Embryonic facial prominence (tissue), 1 donor: ENCODE measurements around the gene SLC35A3.
"Not testable (repeated sequence)": the region's sequence is repeated elsewhere in the genome, so short reads cannot be mapped to it uniquely, and the experiment has no call there.

Experiments used
- DNase-seq: peaks from one replicate; pipeline ENCODE4 v3.0.0-alpha.2; 2016; ENCODE audit errors: extremely low spot score

SLC35A3 gene

DNA sequence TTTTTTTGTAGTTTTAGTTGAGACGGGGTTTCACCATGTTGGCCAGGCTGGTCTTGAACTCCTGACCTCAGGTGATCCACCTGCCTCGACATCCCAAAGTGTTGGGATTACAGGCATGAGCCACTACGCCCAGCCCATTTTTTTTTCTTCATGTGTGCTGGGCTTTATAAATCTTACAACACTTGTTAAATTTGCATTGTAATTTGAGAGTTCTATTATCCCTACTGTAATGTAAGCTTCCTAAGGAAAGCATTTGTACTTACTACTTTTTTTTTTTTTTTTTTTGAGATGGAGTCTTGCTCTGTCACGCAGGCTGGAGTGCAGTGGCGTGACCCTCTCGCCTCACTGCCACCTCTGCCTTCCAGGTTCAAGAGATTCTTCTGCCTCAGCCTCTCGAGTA is 2.3 kb downstream of the SLC35A3 start:
- not testable (repeated sequence) for DNase-seq

DNA sequence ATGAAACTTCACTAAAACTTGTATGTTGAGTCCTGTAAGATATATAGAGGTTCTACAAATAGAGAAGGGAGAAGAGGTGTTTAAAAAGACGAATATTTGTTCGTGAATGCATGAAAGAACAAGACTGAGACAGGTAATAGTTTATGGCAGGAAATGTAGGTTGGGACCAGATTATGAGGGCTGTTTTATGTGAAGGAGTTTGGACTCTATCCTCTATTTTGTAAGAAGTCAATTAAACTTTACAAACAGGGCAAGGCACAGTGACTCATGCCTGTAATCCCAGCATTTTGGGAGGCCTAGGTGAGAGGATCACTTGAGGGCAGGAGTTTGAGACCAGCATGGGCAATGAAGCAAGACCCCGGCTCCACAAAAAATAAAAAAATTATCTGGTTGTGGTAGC is 5.7 kb downstream of the SLC35A3 start:
- no peak for DNase-seq

DNA sequence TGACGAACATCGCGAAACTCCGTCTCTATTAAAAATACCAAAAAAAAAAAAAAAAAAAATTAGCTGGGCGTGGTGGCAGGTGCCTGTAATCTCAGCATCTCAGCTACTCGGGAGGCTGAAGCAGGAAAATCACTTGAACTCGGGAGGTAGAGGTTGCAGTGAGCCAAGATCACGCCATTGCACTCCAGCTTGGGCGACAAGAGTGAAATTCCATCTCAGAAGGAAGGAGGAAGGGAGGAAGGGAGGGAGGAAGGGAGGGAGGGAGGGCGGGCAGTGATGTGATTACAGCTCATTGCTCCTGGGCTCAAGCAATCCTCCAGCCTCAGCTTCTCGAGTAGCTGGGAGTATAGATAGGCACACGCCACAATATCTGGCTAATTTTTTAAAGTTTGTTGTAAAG is 7.5 kb downstream of the SLC35A3 start:
- not testable (repeated sequence) for DNase-seq

DNA sequence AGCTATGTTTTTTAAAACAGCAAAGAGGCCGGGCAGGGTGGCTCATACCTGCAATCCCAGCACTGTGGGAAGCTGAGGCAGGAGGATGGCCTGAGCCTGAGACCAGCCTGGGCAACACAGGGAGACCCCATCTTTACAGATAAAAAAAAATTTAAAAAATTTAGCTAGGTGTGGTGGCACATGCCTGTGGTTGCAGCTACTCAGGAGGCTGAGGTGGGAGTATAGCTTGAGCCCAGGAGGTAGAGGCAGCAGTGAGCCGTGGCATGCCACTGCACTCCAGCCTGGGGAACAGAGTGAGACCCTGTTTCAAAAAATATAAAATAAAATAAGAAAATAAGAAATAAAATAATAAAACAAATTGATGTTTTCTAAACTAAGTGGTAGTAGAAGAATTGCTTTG is 8.4 kb downstream of the SLC35A3 start:
- no peak for DNase-seq

GRCh38 chr1:99979091-99979490 is 9.3 kb downstream of the SLC35A3 start:
- no peak for DNase-seq

- DNase-seq = no peak
These were observed 11.1 kb downstream of the SLC35A3 start for GRCh38 chr1:99980928-99981327.

GRCh38 chr1:99986656-99987225 is 16.9 kb downstream of the SLC35A3 start:
- DNase-seq = no peak

DNA sequence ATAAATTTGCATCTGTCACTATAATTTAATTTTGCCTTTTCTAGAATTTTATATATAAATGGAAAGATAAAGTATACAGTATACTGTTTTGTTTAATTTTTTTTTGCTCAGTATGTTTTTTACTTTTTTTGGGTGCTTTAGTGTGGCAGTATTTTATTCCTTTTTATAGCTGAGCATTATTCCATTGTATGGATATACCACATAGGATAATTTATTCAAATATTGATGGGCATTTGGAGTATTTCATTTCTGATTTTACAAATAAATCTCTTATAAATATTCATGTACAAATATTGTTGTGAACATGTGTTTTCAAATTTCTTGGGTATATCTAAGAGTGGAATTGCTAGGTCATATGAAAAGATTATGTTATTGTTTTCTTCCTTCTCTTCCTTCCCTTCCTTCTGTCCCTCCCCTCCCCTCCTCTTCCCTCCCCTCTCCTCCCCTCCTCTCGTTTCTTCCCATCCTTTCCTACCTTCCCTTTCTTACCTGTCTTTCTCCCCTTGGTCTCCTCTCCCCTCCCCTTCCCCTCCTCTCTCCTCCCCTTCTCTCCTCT is 18.5 kb downstream of the SLC35A3 start:
- no peak for DNase-seq

- no peak for DNase-seq
These were observed 22.4 kb downstream of the SLC35A3 start for GRCh38 chr1:99992044-99992722.

DNA sequence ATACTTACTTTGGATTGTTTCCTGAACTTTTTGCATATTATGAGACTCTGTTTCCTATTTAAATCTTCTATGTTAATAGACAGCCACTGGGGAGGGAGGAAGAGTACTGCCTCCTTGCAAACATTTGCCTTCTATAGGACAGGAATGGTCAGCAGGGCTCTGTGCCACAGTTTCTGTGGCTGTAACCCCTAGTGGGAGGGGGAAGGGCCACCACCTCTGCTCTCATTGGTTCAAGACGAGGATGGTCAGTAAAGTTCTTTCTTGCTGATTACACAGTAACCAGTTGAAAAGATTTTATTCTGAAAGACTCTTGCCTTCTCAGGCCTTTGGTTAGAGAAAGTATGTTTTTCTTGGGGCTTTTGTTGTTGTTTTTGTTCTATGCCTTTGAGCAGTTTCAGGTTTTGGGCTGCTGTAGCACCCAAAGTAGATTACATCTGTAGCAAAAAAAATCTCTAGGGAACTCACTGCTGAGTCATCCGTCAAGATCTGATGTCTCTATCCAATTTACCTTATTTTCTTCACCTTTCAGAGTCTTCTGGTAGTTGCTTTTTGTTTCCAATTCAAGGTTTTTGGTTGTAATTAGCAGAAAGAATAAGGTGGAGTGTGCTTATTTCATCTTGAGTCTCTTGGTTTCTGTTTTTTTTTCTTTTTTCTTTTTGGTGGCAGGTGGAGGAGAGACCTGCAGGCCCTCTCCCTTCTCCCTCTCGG is 23.1 kb downstream of the SLC35A3 start:
- no peak for DNase-seq

- DNase-seq = no peak
These were observed 23.7 kb downstream of the SLC35A3 start for GRCh38 chr1:99993468-99993845.

GRCh38 chr1:99994496-99994895 is 24.7 kb downstream of the SLC35A3 start:
- DNase-seq = no peak

GRCh38 chr1:99996951-99997350 is 27.2 kb downstream of the SLC35A3 start:
- no peak for DNase-seq

GRCh38 chr1:100001462-100001861 is 31.7 kb downstream of the SLC35A3 start:
- DNase-seq = no peak

GRCh38 chr1:100005424-100005823 is 35.6 kb downstream of the SLC35A3 start:
- DNase-seq = no peak

DNA sequence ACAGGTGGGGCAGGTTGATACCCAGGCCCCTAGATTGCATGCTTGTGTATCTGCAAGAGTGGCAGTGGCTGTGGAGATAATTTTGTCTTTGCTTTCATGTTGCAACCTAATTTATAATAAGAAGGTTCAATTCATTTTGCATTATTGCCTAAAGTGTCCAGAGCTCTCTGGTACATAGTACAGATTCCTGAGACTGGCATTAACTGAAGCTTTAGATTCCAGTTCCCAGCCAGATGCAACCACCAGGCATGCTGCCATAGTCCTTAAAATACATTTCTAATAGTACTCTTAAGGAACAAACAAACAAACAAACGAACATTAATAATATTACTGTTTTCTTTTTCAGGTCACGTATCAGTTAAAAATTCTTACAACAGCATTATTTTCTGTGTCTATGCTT is 36.9 kb downstream of the SLC35A3 start:
- DNase-seq = no peak

GRCh38 chr1:100009458-100009857 is 39.7 kb downstream of the SLC35A3 start:
- DNase-seq = no peak

DNA sequence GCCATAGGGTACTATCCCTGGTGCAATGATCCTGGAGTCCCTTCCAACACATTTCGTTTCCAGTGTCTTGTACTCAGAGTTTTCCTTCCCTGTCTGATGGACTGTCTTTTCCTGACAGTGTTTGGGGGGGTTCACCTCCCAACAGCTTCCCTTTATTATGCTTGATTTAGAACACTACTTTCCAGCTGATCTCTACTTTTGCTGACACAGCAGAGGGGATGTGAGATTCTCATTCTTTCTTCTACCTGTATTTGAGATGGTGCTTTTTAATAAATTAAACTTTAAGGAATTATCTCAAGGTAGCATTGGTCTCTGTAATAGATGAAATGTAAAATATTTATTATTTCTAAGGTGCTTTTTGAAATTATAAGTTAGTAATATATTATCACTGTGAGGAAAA is 41.0 kb downstream of the SLC35A3 start:
- DNase-seq = no peak

DNA sequence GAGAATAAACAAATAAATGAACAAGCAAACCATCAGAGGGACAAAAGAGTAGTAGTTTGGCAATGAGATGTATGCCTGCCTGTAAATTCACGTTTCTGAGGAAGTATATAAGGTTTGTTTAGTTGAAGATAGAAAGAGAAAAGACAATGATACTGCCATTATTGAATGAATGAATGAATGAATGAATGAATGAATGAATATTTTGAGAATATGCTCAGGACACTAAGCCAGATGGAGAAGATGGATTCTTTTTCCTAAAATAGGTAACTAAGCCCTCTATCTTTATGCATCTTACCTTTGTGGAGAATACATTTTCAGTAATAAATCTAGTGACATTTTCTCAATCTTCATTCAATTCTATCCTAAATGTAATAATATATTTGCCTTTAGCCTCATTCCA is 49.4 kb downstream of the SLC35A3 start:
- DNase-seq = no peak

- no peak for DNase-seq
These were observed 53.7 kb downstream of the SLC35A3 start for GRCh38 chr1:100023482-100023881.

GRCh38 chr1:100027212-100027611 is 57.4 kb downstream of the SLC35A3 start:
- DNase-seq = no peak

GRCh38 chr1:100028765-100029164 is 59.0 kb downstream of the SLC35A3 start:
- DNase-seq = no peak

GRCh38 chr1:100034470-100034869 is 64.7 kb downstream of the SLC35A3 start:
- DNase-seq = no peak
